LNCAP (cell line): Measurements from ENCODE around the gene PIGO.

Source experiments
- TF ChIP-seq, protein P1 (sequence below): fragments of 450-650 bp; IDR thresholded peaks from 2 replicates; pipeline ENCODE4 v1.5.1; 2017; ENCODE audit warnings: mild to moderate bottlenecking

PIGO gene

DNA sequence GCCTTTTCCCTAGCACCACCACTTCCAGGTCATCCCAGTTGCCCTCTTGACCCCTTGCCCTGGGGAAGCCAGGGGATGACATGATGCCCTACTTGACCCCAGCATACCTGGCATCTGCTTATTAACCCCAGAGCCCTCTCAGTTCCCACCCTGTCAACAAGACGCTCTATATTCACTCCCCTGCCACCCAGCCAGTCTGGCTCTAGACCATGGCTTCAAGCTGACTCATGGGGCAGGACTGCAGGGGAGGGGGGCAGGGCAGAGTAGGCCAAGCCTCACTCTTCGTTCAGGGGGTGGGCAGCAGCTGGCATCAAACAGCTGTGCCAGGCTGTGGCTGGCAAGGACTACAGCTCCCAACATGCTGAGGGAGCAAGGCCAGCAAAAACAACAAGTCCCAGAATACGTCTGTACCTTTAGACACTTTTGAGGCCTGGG, 14.0 kb upstream of the PIGO start:
- TF ChIP-seq, protein P1, sequence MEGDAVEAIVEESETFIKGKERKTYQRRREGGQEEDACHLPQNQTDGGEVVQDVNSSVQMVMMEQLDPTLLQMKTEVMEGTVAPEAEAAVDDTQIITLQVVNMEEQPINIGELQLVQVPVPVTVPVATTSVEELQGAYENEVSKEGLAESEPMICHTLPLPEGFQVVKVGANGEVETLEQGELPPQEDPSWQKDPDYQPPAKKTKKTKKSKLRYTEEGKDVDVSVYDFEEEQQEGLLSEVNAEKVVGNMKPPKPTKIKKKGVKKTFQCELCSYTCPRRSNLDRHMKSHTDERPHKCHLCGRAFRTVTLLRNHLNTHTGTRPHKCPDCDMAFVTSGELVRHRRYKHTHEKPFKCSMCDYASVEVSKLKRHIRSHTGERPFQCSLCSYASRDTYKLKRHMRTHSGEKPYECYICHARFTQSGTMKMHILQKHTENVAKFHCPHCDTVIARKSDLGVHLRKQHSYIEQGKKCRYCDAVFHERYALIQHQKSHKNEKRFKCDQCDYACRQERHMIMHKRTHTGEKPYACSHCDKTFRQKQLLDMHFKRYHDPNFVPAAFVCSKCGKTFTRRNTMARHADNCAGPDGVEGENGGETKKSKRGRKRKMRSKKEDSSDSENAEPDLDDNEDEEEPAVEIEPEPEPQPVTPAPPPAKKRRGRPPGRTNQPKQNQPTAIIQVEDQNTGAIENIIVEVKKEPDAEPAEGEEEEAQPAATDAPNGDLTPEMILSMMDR, result no peak

- TF ChIP-seq, protein P1, result no peak
These were observed 12.7 kb upstream of the PIGO start for GRCh38 chr9:35108946-35109575.

DNA sequence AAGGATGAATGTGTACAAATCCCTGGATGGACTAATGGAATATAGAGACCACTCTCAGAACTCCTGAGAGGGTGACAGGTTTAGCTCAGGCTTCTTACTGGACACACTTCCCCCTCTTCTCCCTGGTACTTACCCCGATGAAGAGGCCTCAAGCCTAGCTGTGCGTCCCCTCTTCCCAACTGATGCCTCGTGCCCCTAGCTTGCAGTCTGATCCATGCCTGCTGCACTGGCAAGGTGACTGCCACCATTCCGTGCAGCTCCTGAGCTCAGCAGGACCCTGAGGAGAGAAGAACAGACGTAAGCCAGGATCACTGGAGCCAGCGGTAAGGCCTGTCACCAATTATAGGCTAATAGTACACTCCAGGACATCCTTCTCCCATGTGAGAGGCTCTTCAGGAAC, 12.1 kb upstream of the PIGO start:
- TF ChIP-seq, protein P1, result no peak

DNA sequence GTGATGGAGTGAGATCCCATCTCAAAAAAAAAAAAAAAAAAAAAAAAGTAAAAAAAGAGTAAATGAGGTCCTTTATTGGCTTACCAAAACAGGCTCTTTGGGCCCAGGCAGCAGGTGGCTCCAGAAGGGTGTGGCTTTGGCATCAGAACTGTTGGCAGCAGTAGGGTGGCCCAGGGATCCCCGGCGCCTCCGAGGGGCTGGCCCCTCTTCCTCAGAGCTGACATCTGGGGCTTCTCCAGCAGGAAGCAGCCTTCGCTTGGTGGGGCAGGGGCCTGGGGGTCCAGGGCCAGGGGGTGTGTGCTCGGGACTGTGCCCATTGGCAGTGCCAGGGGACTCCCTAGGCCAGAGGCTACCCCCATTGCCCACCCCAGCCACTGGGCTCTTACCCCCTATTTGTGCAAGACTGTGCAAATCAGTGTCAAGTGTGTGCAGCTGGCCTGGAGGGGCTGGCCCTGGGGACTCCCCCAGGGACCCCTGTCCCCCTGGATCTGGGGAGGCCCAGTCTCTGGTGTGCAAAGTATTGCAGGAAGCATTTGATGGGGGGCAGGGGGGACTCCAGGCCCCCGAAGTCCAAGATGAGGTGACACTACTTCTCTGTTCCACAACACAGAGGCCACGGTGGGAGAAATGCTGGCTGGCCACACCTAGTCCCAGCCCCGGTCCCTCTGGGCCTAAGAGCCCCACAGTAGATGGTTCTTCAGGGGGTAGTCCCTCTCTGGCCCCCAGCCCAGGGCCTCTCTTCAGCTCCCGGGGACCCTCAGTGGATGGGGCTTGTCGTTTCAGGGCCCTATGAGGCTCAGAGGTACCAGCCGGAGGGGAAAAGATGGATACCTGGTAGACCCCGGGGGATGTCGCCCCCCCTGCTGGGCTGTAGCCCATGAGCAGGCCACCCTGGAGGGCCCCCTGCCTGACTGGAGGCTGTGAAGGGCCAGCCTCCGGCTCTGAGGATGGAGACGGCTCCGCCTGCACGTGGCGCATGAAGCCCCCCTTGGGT, 11.2 kb upstream of the PIGO start:
- TF ChIP-seq, protein P1, result no peak

DNA sequence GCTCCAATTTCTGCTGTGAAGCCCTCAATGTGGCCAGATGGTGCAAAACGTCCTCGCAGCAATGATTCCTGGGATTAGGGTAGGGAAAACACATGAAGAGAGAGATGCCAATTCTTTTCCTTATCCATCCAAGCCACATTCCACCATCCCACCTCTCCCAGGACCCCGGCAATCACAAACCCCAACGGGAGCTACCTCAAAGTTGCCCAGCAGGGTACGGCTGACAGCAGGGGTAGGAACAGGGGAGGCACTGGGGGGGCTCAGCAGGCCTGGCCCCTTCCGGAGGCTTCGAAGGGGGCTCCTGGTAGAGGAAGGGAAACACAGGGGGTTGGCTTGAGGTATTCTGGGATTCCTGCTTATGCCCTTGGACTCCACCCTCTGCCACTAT, 9.9 kb upstream of the PIGO start:
- TF ChIP-seq, protein P1, result no peak

- TF ChIP-seq, protein P1, result no peak
These were observed 9.4 kb upstream of the PIGO start for GRCh38 chr9:35105571-35106342.

DNA sequence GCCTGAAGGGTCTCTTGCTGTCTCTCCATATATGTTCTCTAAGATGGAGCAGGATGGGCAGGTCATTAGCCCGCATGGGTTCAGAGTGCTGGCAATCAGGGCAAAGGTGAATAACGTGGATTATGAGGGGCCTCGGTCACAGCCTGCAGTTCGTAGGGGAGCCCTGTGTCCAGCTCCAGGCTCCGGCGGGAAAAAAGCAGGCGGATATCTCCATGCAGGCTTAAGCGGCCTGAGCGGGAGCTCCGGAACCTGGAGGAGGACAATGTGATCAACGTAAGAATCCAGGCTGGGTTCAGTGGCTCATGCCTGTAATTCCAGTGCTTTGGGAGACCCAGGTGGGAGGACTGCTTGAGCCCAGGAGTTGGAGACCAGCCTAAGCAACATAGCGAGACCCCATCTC, 8.7 kb upstream of the PIGO start:
- TF ChIP-seq, protein P1, result no peak
